Tibial nerve (tissue), 4 donors: ENCODE measurements around the gene FOXD1.

Experiments
- CTCF ChIP-seq, 5 experiments: fragments of 200-600 bp in 3 of 5; fragments of 450-650 bp in 2 of 5; sonication (generic) in 3 of 5; IDR thresholded peaks; one replicate each; pipeline ENCODE4 v1.5.1; 2016 to 2019; ENCODE audit warnings: antibody characterized with exemption in 5 of 5, mild to moderate bottlenecking in 3 of 5, moderate library complexity in 2 of 5
- EP300 ChIP-seq, 2 donors: sonication (generic); formaldehyde crosslinking; IDR thresholded peaks; one replicate each; pipeline ENCODE4 v1.6.1; 2017; ENCODE audit warnings: antibody characterized with exemption in 2 of 2, mild to moderate bottlenecking in 1 of 2

- TF ChIP-seq EP300 (IDR thresholded peaks at IDR 0.05) (peak in 1 of 2 donors; percentile 96), CTCF (IDR thresholded peaks at IDR 0.05) (peak in 1 of 5 experiments; percentile 15)
Observed at GRCh38 chr5:73448463-73449136, at the start of gene FOXD1.
